ENCODE data around the gene NEK11. TPM values are rescaled to one million over a fixed set of nuclear protein-coding genes. Genes with fewer than 3 reads are reported as not detected.

NEK11 gene, protein sequence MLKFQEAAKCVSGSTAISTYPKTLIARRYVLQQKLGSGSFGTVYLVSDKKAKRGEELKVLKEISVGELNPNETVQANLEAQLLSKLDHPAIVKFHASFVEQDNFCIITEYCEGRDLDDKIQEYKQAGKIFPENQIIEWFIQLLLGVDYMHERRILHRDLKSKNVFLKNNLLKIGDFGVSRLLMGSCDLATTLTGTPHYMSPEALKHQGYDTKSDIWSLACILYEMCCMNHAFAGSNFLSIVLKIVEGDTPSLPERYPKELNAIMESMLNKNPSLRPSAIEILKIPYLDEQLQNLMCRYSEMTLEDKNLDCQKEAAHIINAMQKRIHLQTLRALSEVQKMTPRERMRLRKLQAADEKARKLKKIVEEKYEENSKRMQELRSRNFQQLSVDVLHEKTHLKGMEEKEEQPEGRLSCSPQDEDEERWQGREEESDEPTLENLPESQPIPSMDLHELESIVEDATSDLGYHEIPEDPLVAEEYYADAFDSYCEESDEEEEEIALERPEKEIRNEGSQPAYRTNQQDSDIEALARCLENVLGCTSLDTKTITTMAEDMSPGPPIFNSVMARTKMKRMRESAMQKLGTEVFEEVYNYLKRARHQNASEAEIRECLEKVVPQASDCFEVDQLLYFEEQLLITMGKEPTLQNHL
- total RNA-seq (2013): 1.5 TPM
- polyA plus RNA-seq (under 1 TPM; 0.31 to 0.56 (median 0.43) TPM), polyA minus RNA-seq (0.42 and 1.7 TPM in 2 replicates), total RNA-seq (0.78 to 5.5 (median 1.6) reads per million in 11 experiments)

GRCh38 chr3:131026321-131027151 lies at the start of gene NEK11, which contains the start of gene ASTE1:
NEK11 (plus strand) TSS chr3:131026877; CDS start chr3:131029709, 2,832 bp downstream.
ASTE1 (minus strand) TSS chr3:131026825; CDS start chr3:131025306, 1,519 bp downstream.
- Histone ChIP-seq H3K79me2 (ENCODE audit: insufficient read depth, low read length) (peaks cover 18% of the 10 kb centered on the region), H3K9ac (ENCODE audit: insufficient read depth, low read length, poor library complexity, severe bottlenecking) (peak within 1 kb of the TSS; percentile 89), H4K20me1 (ENCODE audit: insufficient read depth, low read length) (no peaks in the 10 kb centered on the region), H3K27ac (ENCODE audit: low read depth in 1 of 2, low read length in 2 of 2) (peak within 1 kb of the TSS; percentile 77 to 95), H3K4me1 (ENCODE audit: control insufficient read depth in 1 of 2, insufficient read depth in 2 of 2, low read length in 2 of 2) (peaks cover 12 to 28% of the 10 kb centered on the region in 2 donors), H3K4me2 (replicated peaks; ENCODE audit: extremely low read depth, low read length, poor library complexity, severe bottlenecking) (peak within 1 kb of the TSS; percentile 80), H3K27me3 (ENCODE audit: control insufficient read depth in 2 of 2, insufficient read depth in 2 of 2, low read length in 2 of 2) (no peaks in the 10 kb centered on the region), H3K36me3 (replicated peaks in 1 of 2; ENCODE audit: control insufficient read depth in 1 of 2, insufficient read depth in 2 of 2, low read length in 2 of 2) (peaks cover 5 to 22% of the 10 kb centered on the region in 2 donors), H3K4me3 (replicated peaks in 1 of 3; ENCODE audit: low read depth in 2 of 3, low read length in 3 of 3) (peak within 1 kb of the TSS; percentile 87 to 94 (median 89)), H3K9me3 (replicated peaks in 1 of 2; ENCODE audit: control insufficient read depth in 1 of 2, insufficient read depth in 1 of 2, low read length in 2 of 2) (no peaks in the 10 kb centered on the region), H2AFZ (ENCODE audit: insufficient read depth, low read depth, low read length, poor library complexity, severe bottlenecking) (peak within 1 kb of the TSS; percentile 97)
- Mint-ChIP-seq H3K9me3 (no peaks in the 10 kb centered on the region), H3K27ac (peak within 1 kb of the TSS; percentile 92 to 98 (median 96)), H3K27me3 (ENCODE audit: low read depth in 3 of 3) (no peaks in the 10 kb centered on the region), H3K36me3 (peaks cover 16% of the 10 kb centered on the region in 2 donors), H3K4me3 (peak within 1 kb of the TSS; percentile 88 to 95), H3K4me1 (peaks cover 36% of the 10 kb centered on the region)
- DNase-seq: peak; percentile 74 to 84 (median 82)
- TF ChIP-seq CTCF (IDR thresholded peaks at IDR 0.05): no peak
- under 1% methylated on average over 54 of the region's 56 CpGs for WGBS (ENCODE audit: insufficient coverage)
- intact Hi-C loops (cut with micrococcal nuclease): no loop called here

DNA sequence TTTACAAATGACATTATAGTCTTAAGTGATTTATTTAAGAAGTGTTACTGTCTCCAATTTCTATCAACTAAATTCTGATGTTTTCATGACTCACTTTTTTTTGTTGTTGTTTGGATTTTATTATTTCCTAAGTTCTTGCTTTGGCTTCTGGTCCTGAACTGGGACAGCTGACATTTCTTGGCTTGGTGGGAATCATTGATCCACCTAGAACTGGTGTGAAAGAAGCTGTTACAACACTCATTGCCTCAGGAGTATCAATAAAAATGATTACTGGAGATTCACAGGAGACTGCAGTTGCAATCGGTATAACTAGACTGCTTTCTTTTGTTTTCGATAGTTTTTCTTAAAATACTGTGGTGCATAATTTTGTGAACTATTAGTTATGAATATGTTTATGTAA lies 47.6 kb upstream of the NEK11 start:
- Histone ChIP-seq H3K9me3 (replicated peaks in 1 of 2; ENCODE audit: control insufficient read depth in 1 of 2, insufficient read depth in 1 of 2, low read length in 2 of 2) (no peaks in the 10 kb centered on the region), H3K4me2 (replicated peaks; ENCODE audit: extremely low read depth, low read length, poor library complexity, severe bottlenecking) (no peak overlapping the region), H3K27me3 (ENCODE audit: control insufficient read depth in 2 of 2, insufficient read depth in 2 of 2, low read length in 2 of 2) (no peaks in the 10 kb centered on the region), H4K20me1 (ENCODE audit: insufficient read depth, low read length) (no peaks in the 10 kb centered on the region), H3K4me1 (ENCODE audit: control insufficient read depth in 1 of 2, insufficient read depth in 2 of 2, low read length in 2 of 2) (no peaks in the 10 kb centered on the region), H3K79me2 (ENCODE audit: insufficient read depth, low read length) (no peaks in the 10 kb centered on the region), H3K36me3 (replicated peaks in 1 of 2; ENCODE audit: control insufficient read depth in 1 of 2, insufficient read depth in 2 of 2, low read length in 2 of 2) (peaks cover 23 to 77% of the 10 kb centered on the region in 2 donors), H3K9ac (ENCODE audit: insufficient read depth, low read length, poor library complexity, severe bottlenecking) (no peak overlapping the region), H3K27ac (ENCODE audit: low read depth in 1 of 2, low read length in 2 of 2) (no peak overlapping the region), H3K4me3 (replicated peaks in 1 of 3; ENCODE audit: low read depth in 2 of 3, low read length in 3 of 3) (no peak overlapping the region), H2AFZ (ENCODE audit: insufficient read depth, low read depth, low read length, poor library complexity, severe bottlenecking) (no peak overlapping the region)
- no peaks in the 10 kb centered on the region for H3K9me3 Mint-ChIP-seq
- peaks cover 48 to 50% of the 10 kb centered on the region in 2 donors for H3K36me3 Mint-ChIP-seq
- H3K4me1 Mint-ChIP-seq: peaks cover 2% of the 10 kb centered on the region
- H3K4me3 Mint-ChIP-seq: no peak overlapping the region
- H3K27ac Mint-ChIP-seq: no peak overlapping the region
- H3K27me3 Mint-ChIP-seq (ENCODE audit: low read depth in 3 of 3): no peaks in the 10 kb centered on the region
- intact Hi-C loops (cut with micrococcal nuclease): no loop called here
- 100% methylated on average over 2 of the region's 2 CpGs for WGBS (ENCODE audit: insufficient coverage)
- no peak for DNase-seq
- TF ChIP-seq CTCF (IDR thresholded peaks at IDR 0.05): no peak
